Muscle layer of duodenum (tissue), 2 donors: ENCODE data around the gene OR51D1.

Experiments used
- H3K27ac ChIP-seq: one replicate; pipeline ENCODE4 v1.7.0; 2013; ENCODE audit warnings: mild to moderate bottlenecking, low read length
- H3K27me3 ChIP-seq: one replicate; pipeline ENCODE4 v1.7.0; 2013; ENCODE audit warnings: low read depth, mild to moderate bottlenecking, control low read depth, low read length
- H3K36me3 ChIP-seq, 2 donors: one replicate each; pipeline ENCODE4 v1.7.0; 2013; ENCODE audit warnings: low read length in 2 of 2, control low read depth in 1 of 2, mild to moderate bottlenecking in 1 of 2; ENCODE audit not compliant: insufficient read depth in 2 of 2, control insufficient read depth in 1 of 2
- H3K4me1 ChIP-seq, 2 donors: one replicate each; pipeline ENCODE4 v1.7.0; 2013; ENCODE audit warnings: low read length in 2 of 2, mild to moderate bottlenecking in 2 of 2, control low read depth in 1 of 2, moderate library complexity in 1 of 2; ENCODE audit not compliant: insufficient read depth in 2 of 2, control insufficient read depth in 1 of 2
- H3K4me3 ChIP-seq, 2 donors: one replicate each; pipeline ENCODE4 v1.7.0; 2013; ENCODE audit warnings: low read length in 2 of 2, low read depth in 1 of 2, mild to moderate bottlenecking in 1 of 2
- H3K9me3 ChIP-seq, 2 donors: one replicate each; pipeline ENCODE4 v1.7.0; 2013; ENCODE audit warnings: low read length in 2 of 2, control low read depth in 1 of 2, mild to moderate bottlenecking in 1 of 2; ENCODE audit not compliant: control insufficient read depth in 1 of 2
- donor health status: healthy.

Gene OR51D1, protein sequence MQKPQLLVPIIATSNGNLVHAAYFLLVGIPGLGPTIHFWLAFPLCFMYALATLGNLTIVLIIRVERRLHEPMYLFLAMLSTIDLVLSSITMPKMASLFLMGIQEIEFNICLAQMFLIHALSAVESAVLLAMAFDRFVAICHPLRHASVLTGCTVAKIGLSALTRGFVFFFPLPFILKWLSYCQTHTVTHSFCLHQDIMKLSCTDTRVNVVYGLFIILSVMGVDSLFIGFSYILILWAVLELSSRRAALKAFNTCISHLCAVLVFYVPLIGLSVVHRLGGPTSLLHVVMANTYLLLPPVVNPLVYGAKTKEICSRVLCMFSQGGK

DNA sequence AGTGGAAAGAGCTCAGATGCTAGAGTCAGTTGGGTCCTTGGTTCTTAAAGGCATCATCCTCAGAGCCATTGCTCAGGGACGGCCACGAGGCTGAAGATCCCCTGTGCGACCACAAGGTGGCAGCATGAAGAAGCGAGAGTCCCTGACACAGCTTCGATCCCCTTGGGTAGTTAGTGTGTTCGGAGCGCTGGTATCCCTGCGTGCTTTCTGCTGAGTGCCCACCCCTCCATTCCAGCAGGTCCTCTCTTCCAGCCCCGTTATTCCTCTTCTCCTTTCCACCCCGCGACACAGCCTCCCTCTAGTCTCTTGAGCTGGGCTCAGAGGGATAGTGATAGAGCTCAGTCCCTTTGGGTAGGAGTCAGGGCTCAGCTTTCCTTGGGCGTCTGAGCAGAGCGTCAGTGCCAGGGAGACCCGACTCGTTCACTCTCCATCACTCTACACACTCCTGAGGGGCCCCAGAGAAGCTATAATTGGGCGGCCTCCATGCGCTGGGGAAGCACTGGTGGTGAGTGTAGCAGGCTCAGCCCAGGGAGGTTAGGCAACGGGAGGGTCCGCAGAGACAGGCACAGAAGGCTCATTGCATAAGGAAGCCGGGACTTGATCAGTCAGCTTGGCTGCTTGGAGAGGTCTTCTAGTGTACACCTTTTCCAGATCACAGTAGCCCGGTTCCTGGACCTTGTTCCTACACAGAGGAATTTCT is at the start of gene OR51D1:
Gene OR51D1, plus strand, starts transcription at position 516 of the 700 bp plus-strand sequence. CDS start 2,314 bp downstream, outside the sequence.
- no peaks in the 10 kb centered on the region for H3K27me3 ChIP-seq
- peak within 1 kb of the TSS; percentile 51 to 55 for H3K4me3 ChIP-seq
- H3K27ac ChIP-seq = no peak within 1 kb of the TSS
- H3K36me3 ChIP-seq = no peaks in the 10 kb centered on the region
- H3K9me3 ChIP-seq = no peaks in the 10 kb centered on the region
- H3K4me1 ChIP-seq = no peaks in the 10 kb centered on the region

DNA sequence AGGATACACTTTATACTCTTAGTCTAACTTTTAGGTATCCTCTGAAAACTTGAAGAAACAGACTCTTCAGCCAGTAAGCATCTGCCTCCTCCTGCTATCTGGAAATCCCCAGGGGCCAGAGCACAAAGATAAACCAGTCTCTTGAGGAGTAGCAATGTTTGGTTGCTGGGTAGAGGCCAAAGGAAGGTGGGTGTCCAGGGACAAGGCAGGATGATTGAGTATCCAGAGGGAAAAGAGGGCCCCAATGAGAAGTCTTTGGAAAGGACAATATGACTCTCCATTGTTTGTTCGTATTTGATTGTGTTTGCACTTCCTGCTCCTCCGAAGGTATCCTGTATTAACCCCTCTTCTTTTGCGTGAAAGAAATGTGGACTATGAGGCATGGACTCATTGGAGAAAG is 48.3 kb upstream of the OR51D1 start:
- H3K27me3 ChIP-seq = no peaks in the 10 kb centered on the region
- no peak overlapping the region for H3K4me3 ChIP-seq

DNA sequence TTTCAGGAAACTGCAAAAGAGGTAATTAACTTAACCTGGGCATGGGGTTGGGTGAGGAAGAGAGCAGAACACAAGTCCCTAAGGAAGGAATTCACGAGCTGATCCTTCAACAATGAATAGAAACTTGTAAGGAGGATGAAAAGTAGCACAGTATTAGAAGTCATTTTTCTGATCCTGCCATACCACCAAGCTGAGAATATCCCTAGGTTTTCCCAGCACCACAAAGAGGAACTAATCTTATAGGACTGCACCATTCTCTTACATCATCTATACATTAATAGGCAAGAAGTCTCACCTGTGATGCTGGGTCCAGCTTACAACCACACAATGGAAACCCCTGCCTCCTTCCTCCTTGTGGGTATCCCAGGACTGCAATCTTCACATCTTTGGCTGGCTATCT is 43.5 kb upstream of the OR51D1 start, which contains the start of gene OR52I1:
Gene OR52I1, plus strand, starts transcription at position 301 of the 400 bp plus-strand sequence. Its CDS starts 0 bp downstream, at position 301.
- H3K9me3 ChIP-seq = no peaks in the 10 kb centered on the region

More for the DNA sequence above, 48.3 kb upstream of the OR51D1 start:
- H3K27ac ChIP-seq = no peak overlapping the region
- no peaks in the 10 kb centered on the region for H3K9me3 ChIP-seq
- H3K36me3 ChIP-seq = no peaks in the 10 kb centered on the region
- no peaks in the 10 kb centered on the region for H3K4me1 ChIP-seq

DNA sequence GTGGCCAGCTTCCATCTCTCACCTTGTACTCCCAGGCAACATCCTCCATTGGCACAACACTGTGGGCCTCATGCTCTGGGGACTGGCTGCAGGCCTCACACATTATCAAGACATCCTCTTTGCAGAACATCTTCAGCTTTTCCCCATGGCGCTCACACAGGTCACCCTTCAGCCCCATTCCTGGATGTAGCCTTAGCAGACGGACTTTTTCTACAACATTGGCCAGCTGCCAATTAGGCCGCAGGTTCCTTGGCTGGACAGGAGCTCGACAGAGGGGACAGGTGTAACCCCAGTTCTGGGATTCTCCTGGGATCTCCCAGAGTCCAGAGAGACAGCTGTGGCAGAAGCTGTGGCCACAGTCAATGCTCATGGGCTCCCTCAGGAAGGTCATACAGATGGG is 32.2 kb upstream of the OR51D1 start:
- H3K36me3 ChIP-seq = peaks cover 45 to 47% of the 10 kb centered on the region in 2 donors
- H3K27ac ChIP-seq = no peak overlapping the region
- H3K27me3 ChIP-seq = no peaks in the 10 kb centered on the region
- no peak overlapping the region for H3K4me3 ChIP-seq
- no peaks in the 10 kb centered on the region for H3K9me3 ChIP-seq
- peaks cover 4 to 9% of the 10 kb centered on the region in 2 donors for H3K4me1 ChIP-seq

More for the DNA sequence above, 43.5 kb upstream of the OR51D1 start, which contains the start of gene OR52I1:
- H3K36me3 ChIP-seq = peaks cover 8 to 21% of the 10 kb centered on the region in 2 donors
- no peaks in the 10 kb centered on the region for H3K4me1 ChIP-seq
- no peaks in the 10 kb centered on the region for H3K27me3 ChIP-seq
- H3K4me3 ChIP-seq = no peak within 1 kb of the TSS
- H3K27ac ChIP-seq = no peak within 1 kb of the TSS

DNA sequence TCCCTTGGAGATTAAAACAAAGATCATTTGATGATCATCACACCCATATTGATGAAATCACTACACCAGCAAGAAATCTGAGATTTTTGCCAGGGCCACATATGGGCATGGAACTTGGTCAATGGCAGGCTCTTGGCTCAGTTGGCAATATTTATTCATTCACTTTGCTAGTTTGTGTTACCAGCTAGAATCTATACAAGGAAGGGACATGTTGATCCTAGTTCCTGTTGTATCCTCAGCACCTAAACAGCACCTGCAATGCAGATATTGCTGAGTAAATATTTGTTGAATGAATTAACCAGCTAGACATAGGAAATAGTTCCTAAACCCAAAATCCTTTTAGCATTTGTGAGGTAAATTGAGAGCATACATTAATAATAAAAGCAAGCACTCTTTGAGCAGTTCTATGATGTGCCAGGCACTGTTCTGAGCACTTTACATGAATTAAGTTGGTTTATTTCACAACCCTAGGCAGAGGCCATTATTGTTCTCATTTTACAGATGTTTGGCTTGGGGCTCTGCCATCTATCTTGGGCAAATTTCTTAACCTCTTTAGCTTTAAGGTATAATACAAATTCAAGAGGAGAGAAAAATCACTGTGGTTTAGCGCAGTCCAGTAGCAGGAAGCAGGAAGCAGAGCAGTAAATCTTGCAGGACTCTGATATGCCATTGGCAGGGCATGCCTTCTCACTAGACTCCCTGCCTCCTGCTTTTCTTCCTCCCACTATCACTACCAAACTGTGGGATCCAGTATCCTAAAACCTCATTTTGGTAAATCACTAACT is 30.9 kb upstream of the OR51D1 start:
- Histone ChIP-seq H3K4me1 (peaks cover 4 to 9% of the 10 kb centered on the region in 2 donors), H3K4me3 (peak overlapping the region; percentile 74 to 83), H3K9me3 (no peaks in the 10 kb centered on the region), H3K36me3 (peaks cover 32 to 35% of the 10 kb centered on the region in 2 donors), H3K27me3 (no peaks in the 10 kb centered on the region), H3K27ac (peak overlapping the region; percentile 7)

DNA sequence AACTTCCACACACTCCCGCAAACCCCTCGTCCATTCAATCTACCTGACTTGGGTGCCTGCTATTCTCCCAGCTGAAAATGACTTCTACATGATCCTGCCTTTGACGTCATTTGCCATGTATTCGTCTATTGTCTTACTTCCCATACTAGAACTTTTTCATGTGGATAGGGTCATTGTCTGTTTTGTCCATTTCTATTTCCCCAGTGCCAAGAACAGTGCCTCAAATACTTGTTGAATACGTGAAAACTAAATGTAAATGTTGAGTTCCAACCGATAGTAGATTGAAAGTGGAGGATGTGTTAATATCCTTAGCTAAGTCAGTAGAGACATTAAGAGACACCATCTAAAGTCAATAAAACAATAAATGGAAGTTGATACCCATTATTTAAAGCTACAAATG is 30.2 kb upstream of the OR51D1 start:
- H3K27me3 ChIP-seq = no peaks in the 10 kb centered on the region
- peak overlapping the region; percentile 79 for H3K27ac ChIP-seq
- H3K4me3 ChIP-seq = peak overlapping the region; percentile 74 to 83
- H3K9me3 ChIP-seq = no peaks in the 10 kb centered on the region
- peaks cover 25 to 28% of the 10 kb centered on the region in 2 donors for H3K36me3 ChIP-seq
- peaks cover 4 to 9% of the 10 kb centered on the region in 2 donors for H3K4me1 ChIP-seq

DNA sequence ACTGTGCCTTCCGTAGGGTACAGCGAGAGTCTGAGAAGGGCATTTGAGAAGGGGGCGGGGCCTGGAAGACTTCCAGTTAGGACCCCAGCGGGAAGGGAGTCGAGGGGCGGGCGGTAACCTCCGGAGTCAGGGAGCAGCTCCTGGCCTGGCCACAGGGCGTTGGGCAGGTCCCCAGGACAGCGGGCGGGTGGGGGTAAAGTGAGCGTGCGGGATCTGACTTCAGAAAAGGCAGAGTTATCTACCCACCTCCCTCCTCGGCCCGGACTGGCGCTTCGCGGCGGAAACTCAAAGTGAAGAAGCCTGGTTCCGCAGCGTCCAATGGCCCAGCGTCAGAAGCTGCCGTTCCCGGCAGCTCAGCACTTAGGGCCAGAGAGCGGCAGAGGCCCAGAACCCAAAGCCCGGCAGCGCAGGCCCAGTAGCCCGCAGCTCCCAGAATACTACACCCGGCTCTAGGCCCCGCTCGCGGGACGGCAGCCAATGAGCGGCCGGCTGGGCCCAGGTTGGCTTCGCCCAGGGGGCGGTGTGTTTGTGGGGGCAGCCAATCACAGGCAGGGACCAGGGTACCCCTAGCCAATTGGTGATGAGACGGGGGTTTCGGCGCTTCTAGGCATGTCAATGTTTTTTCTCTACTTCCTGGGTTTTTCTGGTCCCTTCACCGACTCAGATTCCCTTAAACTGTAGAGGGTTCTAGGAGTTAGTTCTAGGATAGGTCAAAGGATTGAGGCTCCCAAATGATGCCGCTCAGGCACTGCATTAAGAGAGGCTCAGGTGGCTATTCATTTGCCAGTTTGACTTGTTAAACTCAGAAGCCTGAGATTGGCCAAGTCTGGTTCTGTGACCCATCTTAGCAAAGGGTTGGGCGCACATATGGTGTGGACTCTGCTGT is 29.3 kb upstream of the OR51D1 start, which contains the start of gene TRIM68:
Gene TRIM68, minus strand, starts transcription at position 451 of the 886 bp plus-strand sequence. CDS start 2,727 bp downstream, outside the sequence.
- peaks cover 4 to 9% of the 10 kb centered on the region in 2 donors for H3K4me1 ChIP-seq
- H3K27ac ChIP-seq = peak within 1 kb of the TSS; percentile 79
- peaks cover 19% of the 10 kb centered on the region in 2 donors for H3K36me3 ChIP-seq
- H3K4me3 ChIP-seq = peak within 1 kb of the TSS; percentile 74 to 83
- H3K27me3 ChIP-seq = no peaks in the 10 kb centered on the region
- H3K9me3 ChIP-seq = no peaks in the 10 kb centered on the region

DNA sequence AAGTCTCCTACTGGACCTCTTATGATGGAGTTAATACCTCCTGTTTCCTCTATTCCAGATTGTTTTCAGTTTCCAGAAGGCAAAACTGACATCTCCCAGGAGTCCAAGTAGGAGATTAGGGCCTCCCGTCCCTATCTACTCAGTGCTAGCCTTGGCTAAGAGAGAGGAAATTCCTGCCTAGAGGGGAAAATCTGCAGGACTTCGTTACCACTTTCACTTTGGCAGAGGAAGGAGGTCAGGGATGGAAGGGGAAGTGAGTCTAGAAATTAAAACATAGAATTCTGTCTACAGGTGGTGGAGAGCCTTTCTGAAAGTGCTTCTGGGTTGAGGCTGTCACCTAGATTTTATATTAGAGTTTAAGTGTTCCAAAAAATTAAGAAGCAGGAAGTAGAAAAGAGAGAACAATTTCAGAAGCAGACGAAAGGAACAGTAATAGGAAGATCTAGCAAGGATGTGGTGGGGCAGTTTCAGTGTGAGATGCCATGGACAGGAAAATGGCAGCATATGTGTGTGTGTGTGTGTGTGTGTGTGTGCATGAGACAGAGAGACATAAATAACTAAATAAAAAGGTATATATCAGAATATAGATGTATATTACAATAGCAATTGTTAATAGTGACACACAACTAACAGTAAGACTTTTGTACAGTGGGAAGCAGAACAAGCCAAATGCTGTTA is 26.9 kb upstream of the OR51D1 start:
- peaks cover 4 to 9% of the 10 kb centered on the region in 2 donors for H3K4me1 ChIP-seq
- H3K4me3 ChIP-seq = peak overlapping the region in 1 of 2 donors; percentile 38
- H3K9me3 ChIP-seq = no peaks in the 10 kb centered on the region
- H3K27ac ChIP-seq = no peak overlapping the region
- H3K36me3 ChIP-seq = no peaks in the 10 kb centered on the region
- H3K27me3 ChIP-seq = no peaks in the 10 kb centered on the region

DNA sequence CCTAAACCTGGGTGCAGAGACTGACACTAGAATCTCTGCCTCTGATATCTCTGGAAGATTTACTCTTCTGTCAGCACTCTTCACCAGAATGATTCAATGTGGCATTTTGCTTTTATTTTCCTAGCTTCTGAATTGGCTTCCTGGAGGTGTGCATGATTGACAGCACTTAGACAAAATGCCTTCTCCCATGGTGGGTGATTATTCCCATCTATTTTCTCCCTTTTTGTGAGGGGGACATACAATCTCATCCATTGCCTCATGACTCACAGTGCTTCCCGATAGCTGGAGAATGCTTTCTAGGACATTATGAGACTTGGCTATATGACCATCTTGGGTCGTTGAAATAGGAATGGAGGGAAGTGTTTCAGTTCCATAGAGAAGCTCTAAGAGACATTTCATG is 25.3 kb upstream of the OR51D1 start:
- H3K9me3 ChIP-seq = no peaks in the 10 kb centered on the region
- peaks cover 2 to 4% of the 10 kb centered on the region in 2 donors for H3K4me1 ChIP-seq
- H3K27ac ChIP-seq = no peak overlapping the region
- no peaks in the 10 kb centered on the region for H3K27me3 ChIP-seq
- H3K4me3 ChIP-seq = no peak overlapping the region
- H3K36me3 ChIP-seq = no peaks in the 10 kb centered on the region
